Activated T-cell treated with anti-CD3 and anti-CD28 coated beads for 48 hours (primary cell): Measurements from ENCODE around the gene DDN.

Experiments used
- DNase-seq: peaks from one replicate; pipeline ENCODE4 v3.0.0-alpha.2; 2020; ENCODE audit warnings: low read depth

The DDN gene

DNA sequence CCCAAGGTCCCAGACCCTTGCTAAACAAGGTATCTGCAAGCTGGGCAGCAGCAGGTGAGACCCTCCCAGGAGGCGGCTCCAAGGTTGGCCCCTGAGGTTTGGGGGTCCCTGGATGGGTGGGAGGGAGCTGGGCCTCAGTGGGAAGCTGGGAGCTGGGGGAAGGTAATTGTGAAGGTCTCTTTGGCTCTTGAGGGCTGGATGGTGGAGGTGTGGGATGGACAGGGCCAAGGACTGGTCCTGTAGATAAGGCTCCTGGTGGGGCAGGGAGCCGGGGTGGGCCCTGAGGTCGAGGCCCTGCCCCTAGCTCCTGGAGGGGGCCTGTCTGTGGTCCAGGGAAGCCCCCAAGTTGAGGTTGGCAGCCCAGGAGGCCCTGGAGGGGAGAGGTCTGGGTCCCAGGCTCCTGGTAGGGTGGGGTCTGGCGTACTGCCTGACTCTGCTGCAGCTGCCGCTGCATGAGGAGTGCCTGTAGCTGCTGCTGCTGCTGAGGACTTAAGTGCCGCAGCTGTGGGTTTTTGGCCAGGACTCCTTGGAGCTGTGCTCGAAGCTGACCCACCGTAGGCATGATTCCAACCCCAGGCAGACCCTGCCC, 32.5 kb upstream of the DDN start:
- DNase-seq = no peak

DNA sequence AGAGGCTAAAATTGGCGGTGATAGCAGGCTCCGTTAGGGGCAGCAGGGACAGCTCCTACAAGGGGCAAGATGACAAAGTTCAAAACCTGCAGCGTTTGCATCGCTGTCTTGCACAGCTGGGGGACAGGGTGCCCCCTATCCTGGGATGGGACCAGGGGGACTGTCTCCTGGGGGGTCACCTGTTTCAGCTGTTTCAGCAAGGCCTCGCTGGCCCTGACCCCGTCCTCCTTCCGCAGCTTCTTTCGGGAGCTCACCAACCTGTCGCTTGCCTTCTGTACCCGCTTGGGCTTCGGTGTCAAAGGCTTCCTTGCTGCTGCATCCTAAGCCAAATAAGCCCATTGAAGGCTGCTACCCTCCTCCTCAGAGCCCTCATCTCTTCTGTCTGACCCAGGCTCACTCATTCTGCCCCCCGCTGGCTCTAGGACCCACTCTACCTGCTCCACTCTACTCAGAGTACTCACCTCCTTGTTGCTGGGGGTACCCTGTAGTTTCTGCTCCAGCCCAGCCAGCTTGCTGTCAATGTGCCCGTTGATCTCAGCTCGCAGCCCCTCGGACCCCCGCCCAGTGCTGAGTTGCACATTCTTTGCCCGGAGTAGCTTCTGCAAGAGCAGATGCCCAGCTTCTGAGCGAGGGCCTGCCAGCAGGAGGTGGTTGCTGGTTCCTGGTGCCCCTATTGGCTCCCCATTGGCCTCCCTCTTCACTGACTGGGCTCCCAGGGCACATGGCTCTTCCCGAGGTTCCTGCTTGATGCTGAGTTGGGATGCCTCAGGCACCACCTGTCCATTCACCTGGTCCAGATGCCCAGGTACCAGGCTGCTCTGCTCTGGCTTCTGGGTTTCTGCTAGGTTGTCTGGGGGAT, 31.8 kb upstream of the DDN start:
- DNase-seq = no peak

DNA sequence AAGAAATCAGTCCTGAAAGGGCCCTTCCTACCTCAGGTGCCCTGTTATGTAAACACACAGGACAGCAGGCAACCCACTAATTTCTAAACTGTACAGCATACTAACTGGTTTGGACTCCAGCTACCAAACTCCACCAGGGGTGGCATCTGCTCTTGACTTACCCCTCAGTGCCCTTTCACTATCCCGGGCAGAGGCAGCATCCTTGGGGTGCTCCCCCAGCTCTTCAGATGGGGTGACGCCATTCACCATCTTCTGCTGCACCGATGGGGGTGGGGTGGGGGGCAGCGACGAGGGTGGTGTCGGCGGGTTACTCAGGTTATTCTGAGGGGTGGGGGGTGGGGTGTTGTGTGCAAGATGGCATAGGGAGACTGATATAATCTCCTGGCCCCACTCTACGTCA, 30.9 kb upstream of the DDN start:
- no peak for DNase-seq

DNA sequence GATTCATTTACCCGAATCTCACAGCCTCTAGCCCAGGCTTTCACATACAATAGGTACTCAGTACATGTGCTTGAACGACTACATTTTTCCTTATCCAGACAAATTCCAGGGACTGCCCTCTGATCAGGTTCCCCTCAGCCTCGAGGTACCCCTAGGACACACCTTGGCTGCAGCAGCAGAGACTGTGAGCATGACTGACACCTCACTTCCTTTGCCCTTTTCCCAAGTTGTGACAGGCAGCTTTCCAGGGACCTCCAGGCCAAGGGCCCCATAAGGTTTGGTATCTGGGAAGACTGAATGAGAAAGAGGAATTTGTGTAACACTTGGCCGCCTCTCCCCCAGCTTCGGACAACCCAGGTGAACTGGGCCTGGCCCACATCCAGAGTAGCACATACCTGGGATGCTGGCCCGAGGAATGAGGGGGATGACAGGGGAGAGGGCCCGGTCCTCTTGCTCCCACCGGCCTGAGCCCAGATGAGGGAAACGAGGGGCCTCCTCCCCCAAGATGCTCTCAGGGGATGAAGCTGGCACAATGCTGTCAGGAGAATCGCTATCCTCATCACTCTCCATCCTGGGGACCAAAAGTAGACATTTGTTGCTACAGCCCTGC, 29.6 kb upstream of the DDN start:
- no peak for DNase-seq

DNA sequence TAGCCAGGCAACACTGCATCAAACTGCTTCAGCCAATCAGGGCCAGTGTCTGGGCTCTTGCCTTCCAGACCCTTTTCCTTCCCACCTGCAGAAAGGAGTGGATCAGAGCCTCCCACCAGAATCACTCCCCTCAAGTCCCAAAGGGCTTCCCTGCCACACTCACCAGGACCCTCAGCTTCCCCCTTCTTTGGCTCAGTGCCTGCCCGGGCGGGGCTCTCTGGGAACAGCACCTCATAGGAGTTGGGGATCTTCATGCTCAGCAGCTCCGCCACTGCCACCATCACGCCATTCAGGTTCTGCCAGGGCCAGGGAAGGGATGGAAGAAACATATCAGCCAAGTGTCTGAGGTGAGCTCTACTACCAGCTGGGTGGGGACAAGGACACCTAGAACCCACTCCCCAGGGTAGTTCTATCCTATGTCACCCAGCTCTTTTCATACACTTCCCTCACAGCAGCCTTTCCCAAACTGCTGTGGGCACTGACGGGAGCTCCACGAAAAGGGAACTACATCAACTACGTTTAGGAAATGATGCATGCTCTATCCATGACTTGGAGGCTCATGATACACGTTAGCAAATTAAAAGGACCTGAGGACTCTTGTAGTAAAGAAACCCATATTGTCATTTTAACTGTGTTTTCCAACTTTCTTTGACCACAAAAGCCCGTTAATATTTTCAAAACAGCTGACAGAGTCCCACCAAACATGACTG, 28.8 kb upstream of the DDN start:
- no peak for DNase-seq

DNA sequence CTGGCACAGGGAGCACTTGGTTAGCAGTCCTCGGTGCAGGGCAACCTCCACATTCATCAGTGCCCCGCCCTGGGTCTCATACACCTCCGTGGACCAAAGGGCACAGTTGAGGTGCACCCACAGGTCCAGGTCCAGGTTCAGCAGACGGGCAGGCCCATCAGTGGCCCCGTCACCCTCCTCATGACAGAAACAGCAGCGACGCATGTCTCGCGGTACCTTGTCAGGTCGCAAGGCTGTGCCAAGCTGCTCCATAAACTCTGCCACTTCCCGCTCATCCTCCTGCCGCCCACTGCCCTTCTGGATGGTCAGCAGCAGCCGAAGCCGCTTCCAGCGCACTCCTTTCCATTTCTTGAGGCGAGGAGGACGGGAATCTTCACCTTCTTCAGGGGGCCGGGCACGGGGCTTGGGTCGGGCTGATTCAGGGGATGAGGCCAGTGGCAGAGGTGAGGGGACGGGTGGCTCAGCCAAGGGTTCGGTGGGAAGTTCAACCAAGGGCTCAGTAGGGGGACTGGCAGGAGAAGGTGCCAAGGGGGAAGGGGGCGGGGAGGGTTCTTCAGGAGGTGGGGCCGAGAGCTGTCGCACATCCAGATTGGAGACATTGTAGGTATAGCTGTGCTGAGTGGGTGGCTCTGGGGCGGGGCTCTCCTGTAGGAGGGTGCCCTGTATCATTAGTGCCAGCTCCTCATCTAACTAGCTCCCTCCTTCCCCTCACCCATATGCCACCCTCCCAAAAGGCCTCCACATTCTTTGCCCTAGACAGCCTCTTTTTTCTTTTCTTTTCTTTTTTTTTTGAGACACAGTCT, 27.7 kb upstream of the DDN start:
- DNase-seq = no peak

DNA sequence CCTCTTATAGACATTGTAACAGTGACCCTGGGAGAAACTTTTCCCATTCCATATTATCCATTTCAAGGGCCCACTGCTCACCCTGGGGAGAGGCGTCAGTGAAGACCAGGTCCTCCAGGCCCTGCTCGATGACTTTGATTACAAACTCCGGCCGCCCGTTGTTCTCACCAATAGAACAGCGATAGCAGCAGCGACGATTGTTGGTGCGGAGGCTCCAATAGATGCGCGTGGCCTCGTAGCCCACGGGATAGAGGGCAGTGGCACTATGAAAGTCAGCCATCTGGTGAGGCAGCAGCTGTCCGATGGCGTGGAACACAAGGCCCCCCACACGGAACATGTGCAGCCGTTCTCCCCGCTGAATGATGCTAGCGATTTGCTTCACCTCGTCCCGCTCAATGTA, 26.9 kb upstream of the DDN start:
- DNase-seq = no peak

DNA sequence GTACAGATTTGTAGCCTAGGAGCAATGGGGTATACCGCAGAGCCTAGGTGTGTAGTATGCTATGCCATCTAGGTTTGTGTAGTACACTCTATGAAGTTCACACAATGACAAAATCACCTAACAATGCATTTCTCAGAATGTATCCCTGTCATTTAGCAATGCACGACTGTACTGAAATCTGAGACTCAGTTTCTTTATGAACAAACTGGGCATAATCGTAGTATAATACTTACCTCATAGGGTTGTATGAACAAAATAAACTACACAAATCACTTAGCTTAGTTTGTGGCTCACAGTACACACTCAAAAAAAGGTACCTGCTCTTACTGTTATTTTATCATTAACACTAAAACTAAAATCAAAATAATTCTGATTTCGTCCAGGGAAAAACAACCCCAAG, 26.3 kb upstream of the DDN start:
- DNase-seq = no peak

DNA sequence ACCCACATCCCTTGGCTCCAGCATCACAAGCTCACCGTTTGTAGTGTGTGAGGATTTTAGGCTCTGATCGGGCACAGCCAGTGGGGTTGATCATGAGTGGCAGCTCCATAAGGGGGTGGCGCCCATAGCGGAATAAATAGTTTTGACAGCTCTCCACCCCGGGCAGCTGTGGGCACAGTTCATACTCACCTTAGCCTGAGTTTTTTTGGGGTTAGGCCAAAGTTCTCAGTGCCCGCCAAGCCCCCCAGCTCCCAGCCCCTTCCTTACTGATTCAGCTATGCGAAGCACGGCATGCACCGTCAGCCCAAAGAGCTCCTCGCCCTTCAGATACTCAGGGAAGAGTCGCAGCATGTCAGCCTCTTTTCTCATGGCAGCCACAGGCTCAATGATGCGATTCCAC, 25.4 kb upstream of the DDN start:
- DNase-seq = no peak

DNA sequence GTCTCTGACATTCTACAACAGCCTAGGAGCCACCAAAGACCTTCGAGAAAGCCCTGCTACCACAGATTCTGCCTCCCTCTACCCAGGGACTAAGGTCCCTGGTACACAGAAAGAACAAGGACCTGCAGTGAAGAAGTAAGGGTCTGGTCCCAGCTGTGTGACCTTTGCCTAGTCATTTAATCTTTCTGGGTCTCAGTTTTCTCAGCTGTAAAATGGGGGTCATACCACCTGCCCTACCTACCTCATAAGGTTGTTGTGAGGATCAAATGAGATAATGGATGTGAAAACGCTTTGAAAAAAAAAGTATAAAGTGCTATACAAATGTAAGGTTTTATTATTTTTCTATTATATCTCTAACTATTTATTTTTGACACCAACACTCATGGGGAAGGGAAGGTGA, 24.6 kb upstream of the DDN start:
- no peak for DNase-seq

DNA sequence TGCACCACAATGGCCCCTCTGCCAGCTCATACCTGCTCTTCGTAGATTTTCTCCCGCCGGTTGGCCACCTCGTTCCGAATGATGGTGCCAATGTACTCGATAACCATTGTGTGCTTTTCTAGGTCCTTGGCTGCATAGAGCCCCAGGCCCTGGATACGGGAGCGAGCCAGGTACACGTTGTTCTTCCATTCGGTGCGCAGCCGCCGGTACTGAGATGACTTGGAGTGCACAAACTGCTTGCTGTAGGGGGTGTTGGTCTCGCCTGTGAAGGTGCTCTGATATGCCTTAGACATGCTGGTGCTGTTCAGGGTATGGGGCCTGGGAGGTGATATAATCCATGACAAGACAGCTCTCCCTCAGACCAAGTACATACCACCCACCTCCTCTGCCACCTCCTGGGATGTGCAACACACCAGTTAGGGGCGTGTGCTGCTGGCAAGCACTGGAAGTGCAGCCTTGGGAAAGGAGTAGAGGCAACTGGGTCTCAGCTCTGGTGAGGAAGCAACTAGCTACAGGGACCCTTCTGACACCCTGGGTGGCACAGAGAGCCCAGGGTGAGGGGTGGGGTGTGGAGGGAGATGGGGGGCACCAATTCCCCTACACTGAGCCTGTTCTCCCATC, 23.5 kb upstream of the DDN start:
- DNase-seq = no peak

DNA sequence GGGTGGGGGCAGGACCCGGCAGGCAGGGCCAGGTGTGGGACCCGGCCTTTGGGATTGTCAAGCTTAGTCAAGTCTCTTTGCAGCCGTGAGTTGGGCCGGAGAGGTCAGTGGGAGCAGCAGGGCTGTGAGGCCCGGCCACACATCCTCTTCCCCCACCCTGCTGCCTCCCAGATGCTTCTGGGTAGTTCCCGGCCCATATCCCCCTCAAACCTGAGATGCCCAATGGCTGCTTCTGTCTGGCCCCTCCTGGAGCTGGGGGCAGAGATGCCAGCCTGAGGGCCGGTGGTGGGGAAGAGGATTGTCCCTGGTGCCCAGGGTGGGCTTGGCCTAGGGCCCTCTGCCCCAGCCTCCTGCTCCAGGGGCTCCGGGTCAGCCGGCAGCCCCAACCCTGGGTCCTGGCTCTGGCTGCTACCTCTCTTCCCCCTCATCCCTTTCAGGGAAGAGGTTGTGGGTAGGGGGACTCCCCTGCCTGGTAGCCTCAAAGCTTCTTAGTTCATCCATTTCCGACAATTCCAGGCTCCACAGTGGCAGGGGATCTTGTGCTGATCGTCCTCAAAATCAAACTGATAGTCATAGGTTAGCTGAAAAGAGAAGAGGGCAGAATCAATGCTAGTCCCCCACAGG, 22.2 kb upstream of the DDN start:
- no peak for DNase-seq

DNA sequence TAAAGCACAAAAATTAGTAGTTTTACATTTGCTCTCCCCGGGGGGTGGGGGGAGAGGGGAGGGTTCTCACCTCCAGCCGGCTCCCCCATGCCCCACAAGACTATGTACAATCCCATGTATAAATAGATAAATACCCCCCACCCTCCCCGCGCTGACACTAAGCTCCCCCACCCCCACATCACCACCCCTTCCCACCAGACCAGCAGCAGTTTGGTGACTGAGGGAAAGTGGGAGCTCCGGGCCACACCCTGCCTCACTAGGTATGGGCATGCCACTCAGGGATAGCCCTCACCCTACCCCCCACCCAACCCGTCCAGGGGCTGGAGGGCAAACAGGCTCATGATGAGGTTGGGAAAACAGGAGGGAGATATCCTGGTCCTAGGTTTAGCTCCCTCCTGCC, 21.3 kb upstream of the DDN start:
- no peak for DNase-seq

DNA sequence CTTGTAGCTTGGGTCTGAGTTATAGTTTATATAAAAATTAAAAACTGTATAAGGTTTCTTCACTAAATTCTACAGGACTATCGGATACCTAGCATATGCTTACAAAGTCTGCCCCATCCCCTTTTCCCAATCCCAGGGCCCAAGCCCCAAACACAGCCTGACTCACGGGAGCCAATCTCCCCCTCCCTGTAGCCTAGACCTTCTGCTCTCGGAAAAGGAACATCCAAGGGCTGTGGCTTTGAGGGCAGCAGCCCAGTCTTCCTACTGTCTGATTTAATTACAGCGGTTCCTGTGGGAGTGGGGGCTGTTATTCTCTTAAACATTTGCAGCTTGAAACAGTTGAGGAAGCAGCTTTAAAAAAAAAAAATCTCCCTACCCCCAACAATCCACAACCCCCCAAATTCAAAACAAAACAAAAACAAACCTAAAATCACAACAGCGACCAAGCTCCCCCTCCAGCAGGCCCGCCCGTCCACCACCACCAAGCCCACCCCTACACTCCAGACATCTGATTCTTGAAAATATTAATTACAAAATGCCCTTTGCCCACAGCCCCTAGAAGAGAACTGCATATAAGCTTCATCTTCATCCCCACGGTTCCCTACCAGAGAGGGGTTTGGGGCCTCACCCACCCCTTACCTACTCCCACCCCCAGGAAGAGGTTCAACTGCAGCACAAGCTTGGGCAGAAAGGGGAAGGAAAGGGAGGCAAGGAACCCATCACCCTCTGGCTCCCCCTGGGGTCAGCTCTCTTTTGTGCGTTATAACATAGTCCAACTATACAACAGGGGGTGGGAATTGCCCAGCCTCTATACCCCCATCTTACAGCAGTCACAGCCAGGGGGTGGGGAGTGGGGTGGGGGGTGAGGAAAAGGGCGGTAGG, 20.5 kb upstream of the DDN start:
- DNase-seq = no peak

DNA sequence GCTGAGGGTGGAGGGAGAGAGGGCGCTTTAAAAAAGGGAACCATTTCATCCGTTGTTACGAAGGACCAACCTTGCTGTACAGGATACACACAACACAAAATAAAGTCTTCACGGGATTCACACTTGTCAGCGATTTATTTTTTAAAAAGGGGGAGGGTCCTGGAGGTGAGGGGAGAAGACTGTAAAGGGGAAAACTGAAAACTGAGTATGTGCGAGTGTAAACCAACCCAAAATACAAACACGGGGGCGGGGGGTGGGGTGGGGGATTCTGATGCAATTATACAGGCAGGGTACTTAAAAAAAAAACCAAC, 19.9 kb upstream of the DDN start:
- no peak for DNase-seq

DNA sequence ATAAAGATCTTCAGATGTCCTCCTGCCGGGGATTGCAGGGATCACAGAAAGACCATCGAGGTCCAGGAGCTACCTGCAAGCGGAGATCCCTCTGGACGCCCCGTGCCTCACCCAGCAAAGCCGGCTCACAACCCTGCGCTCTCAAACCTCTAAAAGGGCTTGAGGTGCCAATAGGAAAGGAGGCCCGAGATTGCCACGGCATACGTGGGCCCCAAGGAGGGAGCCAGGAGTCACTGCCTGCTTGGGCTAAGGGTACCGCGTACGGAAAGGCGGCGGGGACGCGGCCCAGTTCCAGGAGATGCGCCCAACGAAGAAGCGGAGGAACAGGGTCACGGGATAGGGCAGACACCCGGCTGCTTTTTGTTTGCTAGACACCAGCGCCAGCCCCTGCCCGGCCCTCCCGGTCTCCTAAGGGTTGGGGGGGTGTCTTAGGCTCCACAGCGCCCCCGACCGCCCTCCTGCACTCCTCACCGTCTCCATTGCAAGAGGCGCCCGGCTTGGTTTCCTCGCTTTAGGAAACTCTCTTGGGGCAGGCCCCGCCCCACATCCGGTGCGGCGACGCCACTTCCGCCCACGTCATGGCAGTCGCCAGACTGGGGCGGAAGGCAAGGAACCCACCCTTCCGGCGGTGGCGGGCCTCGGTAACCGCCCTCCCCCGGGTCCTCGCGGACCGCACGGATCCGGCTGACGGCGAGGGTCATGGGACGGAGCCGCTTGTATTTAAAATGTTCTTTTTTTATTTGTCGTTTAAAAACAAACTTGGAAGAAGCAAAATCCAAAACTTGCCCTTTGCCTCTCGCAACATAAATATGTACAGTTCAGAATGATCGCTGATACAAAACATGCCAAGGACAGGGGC, 19.3 kb upstream of the DDN start, which contains the start of gene PRKAG1:
PRKAG1 (minus strand) TSS at position 516 of the 859 bp plus-strand sequence; CDS start at position 480, 36 bp downstream.
- DNase-seq = peak; percentile 94

DNA sequence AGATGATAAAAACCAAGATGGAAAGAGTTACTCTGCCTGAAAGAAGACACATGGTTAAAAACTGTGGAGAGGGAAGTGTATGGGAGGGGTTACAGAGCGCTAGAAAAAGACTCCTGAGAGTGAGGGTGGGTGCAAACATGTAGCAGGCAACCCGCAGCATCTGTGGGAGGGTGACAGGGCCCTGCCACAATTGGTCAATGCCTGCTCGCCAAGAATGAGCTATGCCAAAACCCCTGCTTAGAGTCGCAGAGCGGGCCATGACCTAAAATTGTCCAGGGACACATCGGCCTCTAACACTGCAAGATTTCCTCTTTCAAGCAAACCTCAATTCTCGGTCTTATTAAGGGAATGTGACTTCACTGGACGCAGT, 18.7 kb upstream of the DDN start:
- DNase-seq = peak; percentile 58

DNA sequence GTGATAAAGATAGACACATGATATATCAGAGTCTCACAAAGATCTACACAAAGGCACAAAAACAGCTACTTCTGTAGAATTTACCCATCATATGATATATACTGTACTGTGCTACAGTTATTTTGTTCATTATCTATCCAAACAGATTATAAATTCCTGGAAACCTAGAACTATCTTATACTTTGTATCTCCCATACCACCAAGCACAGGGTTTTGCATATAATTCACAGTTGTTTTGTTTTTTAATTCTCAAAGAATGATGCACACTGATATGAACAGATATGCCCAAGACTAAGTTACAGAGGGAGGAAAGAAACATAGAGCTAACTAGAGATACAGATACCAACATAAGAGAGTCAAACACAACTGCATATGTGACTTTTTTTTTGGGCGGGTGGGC, 16.0 kb upstream of the DDN start:
- no peak for DNase-seq

DNA sequence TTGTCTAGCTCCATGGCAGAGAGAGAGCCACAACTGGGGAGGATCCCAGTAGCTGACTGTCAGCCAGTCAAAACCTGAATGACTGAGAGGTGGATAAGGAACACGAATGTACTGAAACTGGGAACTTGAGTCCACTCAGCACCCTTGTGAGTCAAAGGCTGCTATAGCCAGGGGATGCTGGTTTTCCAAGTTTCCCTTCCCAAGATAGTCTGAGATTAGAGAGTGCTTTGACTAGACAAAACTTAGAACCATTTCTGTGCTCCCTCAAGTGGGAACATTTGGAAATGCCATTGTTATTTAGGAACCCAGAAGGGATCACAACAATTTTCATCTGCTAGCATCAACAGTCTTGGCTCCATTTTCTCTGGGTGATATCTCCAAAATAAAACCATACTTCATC, 15.4 kb upstream of the DDN start:
- no peak for DNase-seq
